ENCODE data around the gene LYPD4. TPM values are rescaled to one million over a fixed set of nuclear protein-coding genes. Genes with fewer than 3 reads are reported as not detected.
"Not testable (repeated sequence)": the region's sequence is repeated elsewhere in the genome, so short reads cannot be mapped to it uniquely, and the experiment has no call there.

LYPD4 gene
- polyA plus RNA-seq, 1 donor, result not detected

DNA sequence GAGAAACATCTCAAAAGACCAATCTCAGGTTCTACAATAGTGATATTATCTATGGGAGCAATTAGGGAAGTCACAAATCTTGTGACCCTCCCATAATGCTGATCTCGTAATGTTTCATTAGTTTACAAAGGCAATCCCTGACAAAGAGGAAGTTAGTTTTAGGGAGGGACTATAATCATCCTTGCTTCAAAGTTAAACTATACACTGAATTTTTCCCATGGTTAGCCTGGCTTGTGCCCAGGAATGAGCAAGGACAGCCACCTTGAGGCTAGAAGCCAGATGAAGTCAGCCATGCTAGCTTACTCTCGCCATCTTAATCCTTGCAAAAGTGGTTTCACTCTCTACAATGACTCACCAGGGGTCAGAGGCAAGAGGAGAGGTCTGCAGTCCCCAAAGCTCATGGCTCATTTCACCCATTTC is 42.7 kb downstream of the LYPD4 start:
- no peak for DNase-seq (ENCODE audit: low read depth)

DNA sequence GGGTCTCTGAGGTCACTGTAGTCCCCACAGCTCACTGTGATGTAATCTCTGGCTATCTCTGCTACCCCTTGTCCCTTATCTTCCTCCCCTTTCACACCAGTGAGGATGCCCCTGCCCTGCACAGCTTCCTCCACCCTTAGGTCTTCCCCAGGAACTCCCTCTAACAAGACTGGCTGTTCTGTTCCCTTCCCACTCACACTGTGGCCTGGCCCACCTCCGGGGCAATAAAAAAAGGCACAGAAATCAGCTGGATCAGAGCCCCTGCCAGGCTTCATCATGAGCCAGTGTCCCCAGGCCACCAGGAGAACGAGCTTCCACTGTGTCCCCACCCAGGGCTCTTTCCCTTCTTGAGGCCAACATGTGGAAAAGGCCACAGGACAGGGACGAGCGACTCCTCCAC is 43.5 kb downstream of the LYPD4 start:
- DNase-seq (ENCODE audit: low read depth), result no peak

- no peak for DNase-seq (ENCODE audit: low read depth)
Observed at GRCh38 chr19:41799444-41800000, 45.0 kb downstream of the LYPD4 start.

DNA sequence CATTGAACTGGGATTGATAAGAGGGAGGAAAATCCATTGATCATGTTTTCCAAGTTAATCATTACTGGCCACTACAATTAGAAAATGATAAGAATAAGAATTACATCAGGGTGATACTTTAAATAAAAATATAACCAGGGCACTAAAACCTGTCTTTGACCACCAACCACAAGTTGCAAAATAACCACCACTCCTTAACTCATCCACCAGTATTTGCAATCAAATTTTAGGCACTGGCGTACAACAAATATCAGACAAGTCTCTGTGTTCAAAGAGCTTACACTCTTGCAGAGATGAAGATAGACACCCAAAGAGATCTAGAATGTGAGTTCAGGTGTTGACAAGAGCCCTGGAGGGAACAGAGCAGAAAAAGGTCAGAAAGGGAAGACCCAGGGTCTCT is 47.6 kb downstream of the LYPD4 start:
- no peak for DNase-seq (ENCODE audit: low read depth)

DNA sequence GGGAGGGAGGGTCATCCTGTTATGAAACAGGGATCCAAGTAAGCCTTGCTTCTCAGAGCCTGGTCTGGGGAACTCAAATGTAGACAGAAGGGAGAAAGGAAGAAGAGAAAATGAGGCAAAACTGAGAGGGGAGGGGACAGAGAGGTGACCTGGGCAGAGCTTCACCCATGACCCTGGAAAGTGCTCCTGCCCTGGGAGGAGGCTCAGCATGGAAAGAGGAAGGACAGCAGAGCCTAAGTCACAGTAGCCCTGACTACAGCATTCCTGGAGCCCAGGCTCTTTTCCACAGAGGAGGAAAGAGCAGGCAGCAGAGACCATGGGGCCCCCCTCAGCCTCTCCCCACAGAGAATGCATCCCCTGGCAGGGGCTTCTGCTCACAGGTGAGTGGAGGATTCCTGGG is 48.1 kb downstream of the LYPD4 start, which contains the start of gene CEACAM3:
Gene CEACAM3, plus strand, starts transcription at position 226 of the 400 bp plus-strand sequence. Its CDS starts 91 bp downstream, at position 317.
- DNase-seq (ENCODE audit: low read depth), result no peak

GRCh38 chr19:41795031-41795461 is 49.4 kb downstream of the LYPD4 start:
- DNase-seq (ENCODE audit: low read depth), result no peak

GRCh38 chr19:41793414-41793727 is 51.1 kb downstream of the LYPD4 start:
- DNase-seq (ENCODE audit: low read depth), result no peak

DNA sequence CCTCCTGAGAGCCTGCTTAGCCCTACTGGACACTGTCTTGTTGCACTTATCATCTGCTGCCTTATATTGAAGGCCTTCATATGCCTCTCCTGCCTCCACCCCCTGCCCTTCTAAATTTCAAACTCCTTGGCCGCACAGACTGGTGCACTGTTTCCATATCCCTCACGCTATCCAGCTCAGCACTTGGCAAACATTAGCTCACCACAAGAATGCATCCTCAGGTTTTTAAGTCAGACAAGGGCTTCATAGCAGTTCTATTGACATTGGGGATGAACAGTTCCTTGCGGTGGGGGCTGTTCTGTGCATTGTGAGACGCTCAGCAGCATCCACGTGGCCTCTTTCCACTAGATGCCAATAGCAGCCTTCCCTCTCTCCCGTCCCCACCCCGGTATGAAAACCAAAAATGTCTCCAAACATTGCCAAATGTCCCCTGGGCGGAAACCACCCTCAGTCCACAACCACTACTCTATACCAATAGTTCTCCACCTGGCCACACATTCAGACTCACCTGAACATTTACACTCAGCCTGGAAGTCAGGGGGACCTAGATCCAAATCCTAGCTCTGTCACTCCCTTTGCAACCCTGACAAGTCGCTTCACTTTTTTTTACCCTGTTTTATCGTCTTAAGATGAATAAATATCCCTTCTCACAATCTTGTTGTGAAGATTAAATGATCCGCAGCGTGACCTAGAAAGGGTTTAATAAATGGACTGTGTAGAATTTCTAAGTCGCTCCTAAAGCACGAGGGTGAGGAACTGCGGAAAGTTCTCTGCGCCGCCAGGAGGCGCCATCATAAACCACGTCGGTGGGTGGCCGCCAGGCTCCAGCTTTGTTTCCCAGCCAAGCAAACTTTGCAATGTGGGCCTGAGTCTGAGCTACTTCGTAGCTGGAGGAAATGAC is 51.7 kb downstream of the LYPD4 start:
- DNase-seq (ENCODE audit: low read depth), result no peak

- DNase-seq (ENCODE audit: low read depth), result not testable (repeated sequence)
Observed at GRCh38 chr19:41789053-41789452, 55.4 kb downstream of the LYPD4 start.

DNA sequence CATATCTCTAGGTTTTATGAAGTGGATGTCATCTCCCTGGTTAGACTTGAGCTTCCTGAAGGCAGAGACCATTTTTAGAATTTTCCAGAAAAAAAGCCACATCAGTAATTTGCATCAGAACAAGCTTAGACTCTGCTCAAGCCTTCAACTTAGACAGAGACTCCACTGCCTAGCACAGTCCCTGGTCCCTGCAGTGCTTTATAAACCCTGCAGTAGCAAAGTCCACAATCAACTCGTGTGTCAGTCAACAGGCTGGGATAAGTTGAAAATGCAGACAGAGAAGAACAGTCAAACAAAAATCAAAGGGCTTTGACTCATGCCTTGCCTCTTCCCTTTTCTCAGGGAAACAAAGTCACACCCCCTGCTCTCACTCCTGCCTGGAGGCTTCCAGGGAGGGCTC is 56.0 kb downstream of the LYPD4 start:
- DNase-seq (ENCODE audit: low read depth), result not testable (repeated sequence)

Other genes starting within 250 kb of the LYPD4 start
- 0.16 TPM for gene CEACAM4, start 217.6 kb downstream of the LYPD4 start, polyA plus RNA-seq (ENCODE audit: insufficient read length)
- gene CEACAM7, start 156.4 kb downstream of the LYPD4 start, polyA plus RNA-seq (ENCODE audit: insufficient read length), result not detected
- not detected for gene CEACAM5, start 136.1 kb downstream of the LYPD4 start, polyA plus RNA-seq (ENCODE audit: insufficient read length)
- 0.23 TPM for gene CEACAM6, start 89.2 kb downstream of the LYPD4 start, polyA plus RNA-seq (ENCODE audit: insufficient read length)
- not detected for gene CEACAM3, start 48.1 kb downstream of the LYPD4 start, polyA plus RNA-seq (ENCODE audit: insufficient read length)
- not detected for gene DMRTC2, start 359 bp upstream of the LYPD4 start, polyA plus RNA-seq (ENCODE audit: insufficient read length)
- gene RPS19, start 15.6 kb upstream of the LYPD4 start, polyA plus RNA-seq (ENCODE audit: insufficient read length), result 2,505 TPM
- 0.73 TPM for gene CD79A, start 32.6 kb upstream of the LYPD4 start, polyA plus RNA-seq (ENCODE audit: insufficient read length)
- gene ARHGEF1, start 38.5 kb upstream of the LYPD4 start, polyA plus RNA-seq (ENCODE audit: insufficient read length), result 34.3 TPM
- 0.11 TPM for gene ERFL, start 83.8 kb upstream of the LYPD4 start, polyA plus RNA-seq (ENCODE audit: insufficient read length)
- 64.5 TPM for gene RABAC1, start 114.6 kb upstream of the LYPD4 start, polyA plus RNA-seq (ENCODE audit: insufficient read length)
- gene ATP1A3, start 149.5 kb upstream of the LYPD4 start, polyA plus RNA-seq (ENCODE audit: insufficient read length), result 0.61 TPM
- gene GRIK5, start 225.5 kb upstream of the LYPD4 start, polyA plus RNA-seq (ENCODE audit: insufficient read length), result 2.5 TPM
- gene ZNF574, start 231.5 kb upstream of the LYPD4 start, polyA plus RNA-seq (ENCODE audit: insufficient read length), result 10.1 TPM

Data from forelimb muscle (tissue), 1 donor.